Activated CD4-positive, alpha-beta memory T cell treated with anti-CD3 and anti-CD28 coated beads, Interleukin-2, amount 10 ng/mL, durations not matched to agents 7 days and 5 days (primary cell): Measurements from ENCODE around the gene HGS. TPM values are rescaled to one million over a fixed set of nuclear protein-coding genes. Genes with fewer than 3 reads are reported as not detected.

ENCODE experiments used
- CTCF ChIA-PET: fragments of 350-600 bp; sonication (Branson Sonifier 250); formaldehyde crosslinking; loops from one replicate; lab custom pipeline; 2021; ENCODE audit warnings: antibody characterized with exemption, inconsistent platforms; lab: Charles Lee
- POLR2A ChIA-PET: fragments of 350-600 bp; sonication (Branson Sonifier 250); formaldehyde crosslinking; loops from one replicate; lab custom pipeline; 2021; ENCODE audit warnings: antibody characterized with exemption; lab: Charles Lee
- DNase-seq: peaks from one replicate; pipeline ENCODE4 v3.0.0-alpha.2; 2020
- H3K27ac Mint-ChIP-seq: one replicate; pipeline ENCODE4 v1.8.0; 2021; ENCODE audit warnings: mild to moderate bottlenecking, mixed read lengths
- H3K27me3 Mint-ChIP-seq: one replicate; pipeline ENCODE4 v1.8.0; 2021; ENCODE audit warnings: mixed read lengths
- H3K36me3 Mint-ChIP-seq: one replicate; pipeline ENCODE4 v1.8.0; 2021; ENCODE audit warnings: low read depth, mixed read lengths
- H3K4me1 Mint-ChIP-seq: one replicate; pipeline ENCODE4 v1.8.0; 2021; ENCODE audit warnings: mixed read lengths
- H3K4me3 Mint-ChIP-seq: one replicate; pipeline ENCODE4 v1.8.0; 2021; ENCODE audit warnings: mild to moderate bottlenecking, mixed read lengths
- H3K9me3 Mint-ChIP-seq: one replicate; pipeline ENCODE4 v1.8.0; 2021; ENCODE audit warnings: mixed read lengths
- total RNA-seq, 2 experiments: library from RNA; stranded (reverse); gene quantifications; one replicate each; pipeline ENCODE4 v1.2.3, GENCODE V29; 2021

The HGS gene
- total RNA-seq, 2 experiments from 2014 or later: 122 to 130 TPM

- DNase-seq: no peak
- H3K27me3 Mint-ChIP-seq: peaks cover 12% of the 10 kb centered on the region
- H3K4me1 Mint-ChIP-seq: peaks cover 1% of the 10 kb centered on the region
- CTCF ChIA-PET: interaction anchor here (0.6 to 1.3 kb wide), 4 partner anchors 8 to 132 kb away, joined by 3 to 5 read pairs (median 4); partner anchors contain the start of genes ARL16 and HGS
- no peak overlapping the region for H3K27ac Mint-ChIP-seq
- H3K4me3 Mint-ChIP-seq: no peak overlapping the region
- POLR2A ChIA-PET: interaction anchor here (0.7 to 2.1 kb wide), 8 partner anchors 8 to 139 kb away, joined by 3 to 7 read pairs (median 4); partner anchors contain the start of genes ARL16, HGS, MCRIP1 and SLC25A10
- H3K9me3 Mint-ChIP-seq: no peaks in the 10 kb centered on the region
- no peaks in the 10 kb centered on the region for H3K36me3 Mint-ChIP-seq
Observed at GRCh38 chr17:81722184-81723120, 38.6 kb downstream of the HGS start.

DNA sequence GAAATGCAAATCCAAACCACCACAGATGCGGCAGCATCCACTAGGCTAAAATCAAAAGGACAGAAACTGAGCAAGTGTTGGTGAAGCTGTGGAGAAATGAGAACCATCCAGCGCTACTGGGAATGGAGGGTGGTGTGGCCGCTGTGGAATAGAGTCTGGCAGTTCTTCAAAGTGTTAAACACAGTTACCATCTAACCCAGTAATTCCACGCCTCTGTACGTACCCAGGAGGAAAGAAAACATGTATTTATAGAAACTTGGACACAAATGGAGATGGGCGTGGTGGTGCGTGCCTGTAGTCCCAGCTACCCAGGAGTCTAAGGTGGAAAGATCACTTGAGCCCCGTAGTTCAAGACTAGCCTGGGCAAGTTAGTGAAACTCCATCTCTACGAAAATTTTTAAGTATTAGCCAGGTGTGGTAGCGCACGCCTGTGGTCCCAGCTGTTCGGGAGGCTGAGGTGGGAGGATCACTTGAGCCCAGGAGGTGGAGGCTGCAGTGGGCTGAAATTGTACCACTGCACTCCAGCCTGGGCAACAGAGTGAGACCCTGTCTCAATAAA, 39.9 kb downstream of the HGS start:
- no peaks in the 10 kb centered on the region for H3K36me3 Mint-ChIP-seq
- DNase-seq: no peak
- no peaks in the 10 kb centered on the region for H3K9me3 Mint-ChIP-seq
- no peak overlapping the region for H3K4me3 Mint-ChIP-seq
- CTCF ChIA-PET: no interaction called here
- peaks cover 12% of the 10 kb centered on the region for H3K27me3 Mint-ChIP-seq
- peaks cover 1% of the 10 kb centered on the region for H3K4me1 Mint-ChIP-seq
- POLR2A ChIA-PET: interaction anchor here (1.3 to 2.1 kb wide), 2 partner anchors 10 to 21 kb away, joined by 4 to 5 read pairs; partner anchors contain the start of gene MRPL12
- no peak overlapping the region for H3K27ac Mint-ChIP-seq

DNA sequence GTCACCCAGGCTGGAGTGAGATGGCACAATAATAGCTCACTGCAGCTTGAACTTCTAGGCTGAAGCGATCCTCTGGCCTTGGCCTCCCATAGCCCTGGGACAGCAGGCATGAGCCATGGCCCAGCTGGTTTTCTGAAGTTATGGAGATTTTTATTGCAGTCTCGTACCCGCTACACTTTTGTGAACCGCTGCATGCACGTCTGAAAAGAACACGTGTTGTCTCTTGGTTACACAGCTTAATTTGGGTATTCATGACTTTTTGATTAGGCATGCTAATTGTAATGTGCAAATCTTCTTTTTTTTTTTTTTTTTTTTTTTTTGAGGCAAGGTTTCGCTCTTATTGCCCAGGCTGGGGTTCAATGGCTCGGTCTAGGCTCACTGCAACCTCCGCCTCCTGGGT, 41.6 kb downstream of the HGS start:
- H3K27ac Mint-ChIP-seq: no peak overlapping the region
- ChIA-PET POLR2A (interaction anchor here (0.9 kb wide), 1 partner anchor 13 kb away, joined by 3 read pairs; the partner anchor contains the start of gene SLC25A10), CTCF (interaction anchor here (0.6 kb wide), 2 partner anchors 205 to 366 kb away, joined by 3 to 5 read pairs; no protein-coding TSS in a partner anchor)
- no peaks in the 10 kb centered on the region for H3K9me3 Mint-ChIP-seq
- H3K27me3 Mint-ChIP-seq: peaks cover 14% of the 10 kb centered on the region
- no peak overlapping the region for H3K4me3 Mint-ChIP-seq
- no peak for DNase-seq
- peaks cover 1% of the 10 kb centered on the region for H3K4me1 Mint-ChIP-seq
- no peaks in the 10 kb centered on the region for H3K36me3 Mint-ChIP-seq

GRCh38 chr17:81726004-81726403, 42.2 kb downstream of the HGS start:
- peaks cover 1% of the 10 kb centered on the region for H3K4me1 Mint-ChIP-seq
- no peak overlapping the region for H3K4me3 Mint-ChIP-seq
- no peak for DNase-seq
- H3K36me3 Mint-ChIP-seq: no peaks in the 10 kb centered on the region
- peaks cover 14% of the 10 kb centered on the region for H3K27me3 Mint-ChIP-seq
- no peaks in the 10 kb centered on the region for H3K9me3 Mint-ChIP-seq
- ChIA-PET POLR2A (interaction anchor here (0.9 kb wide), 1 partner anchor 14 kb away, joined by 3 read pairs; the partner anchor contains the start of gene SLC25A10), CTCF (interaction anchor here (0.7 kb wide), 1 partner anchor 10 kb away, joined by 3 read pairs; no protein-coding TSS in a partner anchor)
- H3K27ac Mint-ChIP-seq: no peak overlapping the region

- Mint-ChIP-seq H3K9me3 (no peaks in the 10 kb centered on the region), H3K36me3 (no peaks in the 10 kb centered on the region), H3K4me3 (no peak overlapping the region), H3K27me3 (peaks cover 18% of the 10 kb centered on the region), H3K27ac (no peak overlapping the region), H3K4me1 (no peaks in the 10 kb centered on the region)
- ChIA-PET POLR2A (interaction anchor here (0.8 to 1.2 kb wide), 3 partner anchors 25 to 223 kb away, joined by 3 read pairs; partner anchors contain the start of gene MRPL12), CTCF (no interaction called here)
- DNase-seq: no peak
Observed at GRCh38 chr17:81727324-81728031, 43.7 kb downstream of the HGS start.

- Mint-ChIP-seq H3K27ac (no peak overlapping the region), H3K36me3 (no peaks in the 10 kb centered on the region), H3K4me3 (no peak overlapping the region), H3K9me3 (no peaks in the 10 kb centered on the region), H3K4me1 (peaks cover 10% of the 10 kb centered on the region), H3K27me3 (peaks cover 14% of the 10 kb centered on the region)
- peak; percentile 76 for DNase-seq
- POLR2A ChIA-PET: interaction anchor here (1.3 to 1.4 kb wide), 2 partner anchors 11 to 159 kb away, joined by 6 read pairs; no protein-coding TSS in a partner anchor
- CTCF ChIA-PET: interaction anchor here (1.1 kb wide), 1 partner anchor 122 kb away, joined by 3 read pairs; no protein-coding TSS in a partner anchor
Observed at GRCh38 chr17:81733507-81734404, 49.9 kb downstream of the HGS start.

DNA sequence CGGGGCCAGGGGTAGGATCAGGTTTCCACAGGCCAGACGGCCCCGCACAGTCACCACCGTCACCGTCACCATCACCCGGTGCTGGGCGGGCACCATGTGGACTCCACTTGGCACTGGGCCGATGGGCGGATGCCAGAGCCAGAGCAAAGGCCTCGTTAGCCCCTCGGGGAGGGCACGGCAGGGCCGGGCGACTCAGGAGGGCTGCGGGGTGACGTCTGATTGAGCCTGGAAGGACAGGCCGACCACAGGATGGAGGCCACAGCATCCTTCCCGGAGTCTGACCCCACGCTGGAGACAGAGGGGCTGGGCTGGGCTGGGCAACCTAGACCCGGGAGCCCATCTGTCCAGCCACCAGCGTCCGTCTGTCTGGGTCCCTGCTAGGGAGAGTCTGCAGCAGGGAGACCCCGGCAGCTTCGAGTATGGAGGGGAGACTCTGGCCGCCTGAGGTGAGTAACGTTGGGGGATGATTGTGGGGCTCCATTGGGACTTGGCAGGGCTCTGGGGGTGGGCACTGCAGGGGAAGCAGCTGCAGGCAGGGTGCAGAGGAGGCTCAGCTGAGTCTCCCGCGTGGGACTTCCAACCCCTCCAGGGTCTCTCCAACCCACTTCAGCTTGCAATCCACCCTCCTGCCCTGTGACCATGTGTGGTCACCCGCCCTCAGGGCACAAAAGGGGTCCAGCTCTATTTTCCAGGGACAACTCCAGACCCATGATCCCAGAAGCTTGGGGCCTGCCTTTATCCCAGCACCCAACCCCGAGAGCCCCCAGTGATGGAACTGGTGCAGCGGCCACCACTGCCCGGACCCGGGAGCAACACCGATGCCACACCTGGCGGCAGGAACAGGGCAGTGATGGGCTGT, 50.8 kb downstream of the HGS start:
- Mint-ChIP-seq H3K4me3 (no peak overlapping the region), H3K36me3 (no peaks in the 10 kb centered on the region), H3K27me3 (peaks cover 14% of the 10 kb centered on the region), H3K9me3 (no peaks in the 10 kb centered on the region), H3K27ac (no peak overlapping the region), H3K4me1 (peaks cover 10% of the 10 kb centered on the region)
- ChIA-PET CTCF (interaction anchor here (0.6 to 1.4 kb wide), 4 partner anchors 22 to 403 kb away, joined by 3 to 4 read pairs (median 3); no protein-coding TSS in a partner anchor), POLR2A (interaction anchor here (1.1 to 1.4 kb wide), 3 partner anchors 12 to 158 kb away, joined by 3 to 6 read pairs (median 6); partner anchors contain the start of gene MRPL12)
- DNase-seq: no peak

- DNase-seq: no peak
- CTCF ChIA-PET: interaction anchor here (0.6 to 1.4 kb wide), 4 partner anchors 9 to 402 kb away, joined by 3 to 4 read pairs (median 3); no protein-coding TSS in a partner anchor
- Mint-ChIP-seq H3K4me3 (peak overlapping the region; percentile 37), H3K27me3 (peaks cover 14% of the 10 kb centered on the region), H3K4me1 (peaks cover 10% of the 10 kb centered on the region), H3K9me3 (no peaks in the 10 kb centered on the region), H3K27ac (no peak overlapping the region), H3K36me3 (no peaks in the 10 kb centered on the region)
- POLR2A ChIA-PET: interaction anchor here (1.1 to 1.4 kb wide), 3 partner anchors 13 to 157 kb away, joined by 3 to 6 read pairs (median 6); partner anchors contain the start of gene MRPL12
Observed at GRCh38 chr17:81735264-81736102, 51.7 kb downstream of the HGS start.

GRCh38 chr17:81737947-81738800, 54.4 kb downstream of the HGS start:
- Mint-ChIP-seq H3K9me3 (no peaks in the 10 kb centered on the region), H3K36me3 (no peaks in the 10 kb centered on the region), H3K4me3 (no peak overlapping the region), H3K4me1 (peaks cover 10% of the 10 kb centered on the region), H3K27ac (no peak overlapping the region), H3K27me3 (peaks cover 15% of the 10 kb centered on the region)
- DNase-seq: no peak
- CTCF ChIA-PET: no interaction called here
- POLR2A ChIA-PET: no interaction called here
